ENCODE data around the gene IVNS1ABP. TPM values are rescaled to one million over a fixed set of nuclear protein-coding genes. Genes with fewer than 3 reads are reported as not detected.

The IVNS1ABP gene
- total and polyA plus RNA-seq, 8 donors: 19.3 to 297 (median 54.1) TPM

- 86 to 94% (median 92%) methylated on average over 3 of the region's 3 CpGs for WGBS, 5 donors
- peaks cover 76 to 100% (median 98%) of the 10 kb centered on the region in 4 donors for H3K36me3 ChIP-seq
- peaks cover 0 to 12% (median 5%) of the 10 kb centered on the region in 4 donors for H3K4me1 ChIP-seq
- no peaks in the 10 kb centered on the region for H3K9me3 ChIP-seq
- H3K27ac ChIP-seq: no peak overlapping the region
- no peaks in the 10 kb centered on the region for H3K27me3 ChIP-seq
- no peak overlapping the region for H3K4me3 ChIP-seq
- intact Hi-C loops (cut with DNase I; ENCODE audit: low total_unique reads): no loop called here
- TF ChIP-seq EP300 (IDR thresholded peaks at IDR 0.05) (no peak), POLR2A (IDR thresholded peaks at IDR 0.05) (no peak), POLR2AphosphoS5 (IDR thresholded peaks at IDR 0.05) (no peak)
- TF ChIP-seq, protein P1, sequence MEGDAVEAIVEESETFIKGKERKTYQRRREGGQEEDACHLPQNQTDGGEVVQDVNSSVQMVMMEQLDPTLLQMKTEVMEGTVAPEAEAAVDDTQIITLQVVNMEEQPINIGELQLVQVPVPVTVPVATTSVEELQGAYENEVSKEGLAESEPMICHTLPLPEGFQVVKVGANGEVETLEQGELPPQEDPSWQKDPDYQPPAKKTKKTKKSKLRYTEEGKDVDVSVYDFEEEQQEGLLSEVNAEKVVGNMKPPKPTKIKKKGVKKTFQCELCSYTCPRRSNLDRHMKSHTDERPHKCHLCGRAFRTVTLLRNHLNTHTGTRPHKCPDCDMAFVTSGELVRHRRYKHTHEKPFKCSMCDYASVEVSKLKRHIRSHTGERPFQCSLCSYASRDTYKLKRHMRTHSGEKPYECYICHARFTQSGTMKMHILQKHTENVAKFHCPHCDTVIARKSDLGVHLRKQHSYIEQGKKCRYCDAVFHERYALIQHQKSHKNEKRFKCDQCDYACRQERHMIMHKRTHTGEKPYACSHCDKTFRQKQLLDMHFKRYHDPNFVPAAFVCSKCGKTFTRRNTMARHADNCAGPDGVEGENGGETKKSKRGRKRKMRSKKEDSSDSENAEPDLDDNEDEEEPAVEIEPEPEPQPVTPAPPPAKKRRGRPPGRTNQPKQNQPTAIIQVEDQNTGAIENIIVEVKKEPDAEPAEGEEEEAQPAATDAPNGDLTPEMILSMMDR (IDR thresholded peaks at IDR 0.05): no peak
- no peak for DNase-seq
These were observed 11.6 kb downstream of the IVNS1ABP start for GRCh38 chr1:185305419-185305818.

DNA sequence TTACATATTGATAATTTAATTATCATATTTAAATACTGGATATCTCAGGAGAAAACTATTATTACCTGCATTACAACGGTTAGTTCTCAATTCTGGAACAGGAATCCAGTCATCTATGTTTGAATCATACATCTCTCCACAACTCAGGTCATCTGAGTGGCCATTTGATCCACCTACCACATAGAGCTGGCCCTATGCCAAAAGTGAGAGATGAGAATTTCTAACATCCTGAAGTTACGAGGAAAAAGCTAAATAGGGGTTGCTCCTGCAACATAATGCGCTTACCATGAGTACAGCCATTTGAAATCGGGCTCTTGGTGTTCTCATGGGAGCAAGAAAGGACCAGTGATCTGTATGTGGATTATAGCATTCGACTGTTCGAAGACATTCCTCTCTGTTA is 16.9 kb downstream of the IVNS1ABP start:
- TF ChIP-seq EP300 (IDR thresholded peaks at IDR 0.05): no peak
- no peak for TF ChIP-seq POLR2A (IDR thresholded peaks at IDR 0.05)
- WGBS, 5 donors: 85 to 92% (median 88%) methylated on average over 6 of the region's 6 CpGs
- no peak overlapping the region for H3K27ac ChIP-seq
- H3K4me3 ChIP-seq: no peak overlapping the region
- H3K4me1 ChIP-seq: no peaks in the 10 kb centered on the region
- H3K9me3 ChIP-seq: no peaks in the 10 kb centered on the region
- intact Hi-C loops (cut with DNase I; ENCODE audit: low total_unique reads): no loop called here
- H3K27me3 ChIP-seq: no peaks in the 10 kb centered on the region
- no peak for DNase-seq
- peaks cover 57 to 100% (median 98%) of the 10 kb centered on the region in 4 donors for H3K36me3 ChIP-seq

DNA sequence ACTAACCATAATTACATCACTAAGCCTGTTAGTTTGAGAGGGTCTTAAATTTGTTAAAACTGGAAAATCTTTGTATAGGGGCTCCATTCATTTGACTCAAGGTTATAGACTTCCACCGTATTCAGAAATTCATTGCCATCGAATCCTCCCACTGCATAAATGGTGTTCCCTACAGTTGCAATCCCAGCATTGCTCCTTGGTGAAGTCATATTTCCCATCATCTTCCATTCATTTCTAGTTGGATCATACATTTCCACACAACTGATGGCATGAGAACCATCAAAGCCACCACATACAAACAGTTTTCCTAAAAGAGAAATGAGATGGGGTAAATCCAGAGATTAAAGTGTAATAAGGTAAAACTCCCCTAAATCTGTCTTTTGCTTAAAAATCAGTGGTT is 19.1 kb downstream of the IVNS1ABP start:
- Histone ChIP-seq H3K27ac (no peak overlapping the region), H3K36me3 (peaks cover 44 to 96% (median 89%) of the 10 kb centered on the region in 4 donors), H3K4me1 (peaks cover 0 to 9% (median 0%) of the 10 kb centered on the region in 4 donors), H3K4me3 (no peak overlapping the region), H3K27me3 (no peaks in the 10 kb centered on the region), H3K9me3 (no peaks in the 10 kb centered on the region)
- no peak for TF ChIP-seq POLR2A (IDR thresholded peaks at IDR 0.05)
- 85 to 99% (median 91%) methylated on average over 2 of the region's 2 CpGs for WGBS, 5 donors
- intact Hi-C loops (cut with DNase I; ENCODE audit: low total_unique reads): no loop called here
- DNase-seq: no peak

DNA sequence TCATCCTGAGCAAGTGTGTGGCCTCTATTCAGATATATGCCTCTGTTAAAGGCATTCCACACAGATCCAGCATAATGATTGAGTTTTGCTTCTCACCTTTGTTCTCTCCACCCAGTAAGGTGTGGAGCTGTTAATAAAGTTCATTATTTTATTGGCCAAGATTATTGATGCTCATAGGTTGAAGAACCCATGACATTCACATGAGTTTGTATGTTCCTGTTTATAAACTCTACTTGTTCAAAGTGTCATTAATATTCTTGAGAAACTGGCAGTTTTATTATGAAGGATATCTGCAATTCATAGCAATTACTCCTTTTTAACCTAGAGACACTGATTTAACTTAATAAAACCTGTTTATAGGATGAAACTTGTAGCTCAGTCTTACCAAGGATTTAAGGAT is 22.0 kb downstream of the IVNS1ABP start:
- DNase-seq: no peak
- Histone ChIP-seq H3K27me3 (no peaks in the 10 kb centered on the region), H3K27ac (no peak overlapping the region), H3K36me3 (peaks cover 27 to 67% (median 61%) of the 10 kb centered on the region in 4 donors), H3K4me3 (no peak overlapping the region), H3K9me3 (no peaks in the 10 kb centered on the region), H3K4me1 (peaks cover 0 to 16% (median 0%) of the 10 kb centered on the region in 4 donors)
- no peak for TF ChIP-seq POLR2AphosphoS5 (IDR thresholded peaks at IDR 0.05)
- TF ChIP-seq, protein P1 (IDR thresholded peaks at IDR 0.05): no peak
- TF ChIP-seq POLR2A (IDR thresholded peaks at IDR 0.05): no peak
- no peak for TF ChIP-seq EP300 (IDR thresholded peaks at IDR 0.05)
- intact Hi-C loops (cut with DNase I; ENCODE audit: low total_unique reads): no loop called here

GRCh38 chr1:185293967-185294542 is 23.0 kb downstream of the IVNS1ABP start:
- H3K4me1 ChIP-seq: peaks cover 0 to 16% (median 0%) of the 10 kb centered on the region in 4 donors
- peaks cover 18 to 57% (median 51%) of the 10 kb centered on the region in 4 donors for H3K36me3 ChIP-seq
- H3K27me3 ChIP-seq: no peaks in the 10 kb centered on the region
- no peak for DNase-seq
- no peak overlapping the region for H3K4me3 ChIP-seq
- TF ChIP-seq EP300 (IDR thresholded peaks at IDR 0.05): no peak
- no peak for TF ChIP-seq POLR2AphosphoS5 (IDR thresholded peaks at IDR 0.05)
- TF ChIP-seq, protein P1 (IDR thresholded peaks at IDR 0.05): no peak
- no peak for TF ChIP-seq POLR2A (IDR thresholded peaks at IDR 0.05)
- H3K9me3 ChIP-seq: no peaks in the 10 kb centered on the region
- intact Hi-C loops (cut with DNase I; ENCODE audit: low total_unique reads): no loop called here
- WGBS, 5 donors: 83 to 100% (median 96%) methylated on average over 1 of the region's 1 CpG
- no peak overlapping the region for H3K27ac ChIP-seq

Measured in stomach (tissue), 9 donors.